NCI-H345 (cell line): ENCODE data around the gene TEF.
A peak's percentile ranks its signal among the peaks of the same experiment; 100 is the strongest.

Experiments used
- DNase-seq: peaks from one replicate; lab custom pipeline; 2025; lab: John Stamatoyannopoulos, UW

TEF gene

DNA sequence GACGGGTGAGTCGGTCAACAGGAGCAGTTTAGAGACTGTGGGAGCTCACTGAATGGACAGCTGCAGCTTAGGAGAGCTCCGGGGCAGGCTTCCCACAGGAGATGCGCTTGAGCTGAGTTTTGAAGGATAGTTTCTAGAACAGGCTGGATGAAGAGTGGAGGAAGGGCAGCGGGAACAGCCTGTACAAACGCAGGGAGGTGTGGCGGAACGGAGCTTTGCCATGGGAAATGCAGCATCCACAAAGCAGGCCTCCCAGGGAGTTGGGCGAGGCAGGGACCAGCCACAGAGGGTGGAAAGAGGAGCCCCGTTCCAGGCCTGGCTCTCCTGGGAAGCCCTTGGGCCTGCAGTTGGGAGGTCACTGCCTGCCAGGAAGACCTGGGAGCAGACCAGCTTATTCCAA lies 26.8 kb upstream of the TEF start:
- no peak for DNase-seq

DNA sequence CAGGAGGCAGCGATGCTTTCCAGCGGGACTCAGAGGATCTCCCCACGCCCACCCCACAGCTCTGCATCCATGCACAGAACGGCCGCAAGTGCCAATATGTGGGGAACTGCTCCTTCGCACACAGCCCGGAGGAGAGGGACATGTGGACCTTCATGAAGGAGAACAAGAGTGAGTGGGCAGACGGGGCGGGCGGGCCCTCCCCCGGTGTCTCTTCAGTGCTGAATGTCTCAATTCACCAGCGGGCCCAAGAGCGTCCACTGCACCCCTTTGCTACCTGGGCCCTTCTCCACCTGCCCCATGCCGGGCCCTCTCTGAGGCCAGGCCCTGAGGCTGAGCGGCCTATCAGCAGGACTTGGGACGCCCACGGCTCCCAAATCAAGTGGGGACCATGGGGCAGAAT lies 25.8 kb upstream of the TEF start:
- no peak for DNase-seq

DNA sequence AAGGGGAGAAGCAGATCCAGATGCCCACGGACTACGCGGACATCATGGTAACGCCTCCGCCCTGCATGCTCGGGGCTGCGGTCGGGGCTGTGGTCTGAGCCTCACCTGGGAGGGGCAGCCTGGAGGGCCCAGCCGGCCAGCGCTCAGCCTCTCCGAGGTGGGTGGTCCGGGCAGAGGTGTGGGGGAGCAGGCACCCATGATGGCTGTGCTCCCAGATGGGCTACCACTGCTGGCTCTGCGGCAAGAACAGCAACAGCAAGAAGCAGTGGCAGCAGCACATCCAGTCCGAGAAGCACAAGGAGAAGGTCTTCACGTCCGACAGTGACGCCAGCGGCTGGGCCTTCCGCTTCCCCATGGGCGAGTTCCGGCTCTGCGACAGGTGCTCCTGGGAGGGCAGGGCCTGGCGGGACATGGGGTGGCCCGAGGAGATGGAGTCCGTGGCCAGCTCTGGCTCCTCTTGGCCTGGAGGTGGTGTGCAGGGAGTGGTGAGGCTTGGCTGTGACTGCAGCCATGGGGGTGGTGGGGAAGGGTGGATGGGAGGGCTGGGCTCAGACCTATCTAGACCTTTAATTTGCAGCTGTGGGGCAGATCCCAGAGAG lies 25.2 kb upstream of the TEF start:
- DNase-seq = no peak

DNA sequence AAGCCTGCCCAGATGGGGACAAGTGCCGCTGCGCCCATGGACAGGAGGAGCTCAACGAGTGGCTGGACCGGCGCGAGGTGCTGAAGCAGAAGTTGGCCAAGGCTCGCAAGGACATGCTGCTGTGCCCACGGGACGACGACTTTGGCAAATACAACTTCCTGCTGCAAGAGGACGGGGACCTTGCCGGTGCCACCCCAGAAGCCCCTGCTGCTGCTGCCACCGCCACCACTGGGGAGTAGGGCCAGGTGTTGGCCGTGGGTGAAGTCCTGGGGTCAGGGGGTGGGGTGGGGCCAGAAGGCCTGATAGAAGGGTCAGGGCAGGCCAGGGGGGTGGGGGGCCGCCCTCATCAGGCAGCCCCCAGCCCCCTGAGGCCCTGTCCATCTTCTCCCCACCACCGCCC lies 24.6 kb upstream of the TEF start:
- no peak for DNase-seq

DNA sequence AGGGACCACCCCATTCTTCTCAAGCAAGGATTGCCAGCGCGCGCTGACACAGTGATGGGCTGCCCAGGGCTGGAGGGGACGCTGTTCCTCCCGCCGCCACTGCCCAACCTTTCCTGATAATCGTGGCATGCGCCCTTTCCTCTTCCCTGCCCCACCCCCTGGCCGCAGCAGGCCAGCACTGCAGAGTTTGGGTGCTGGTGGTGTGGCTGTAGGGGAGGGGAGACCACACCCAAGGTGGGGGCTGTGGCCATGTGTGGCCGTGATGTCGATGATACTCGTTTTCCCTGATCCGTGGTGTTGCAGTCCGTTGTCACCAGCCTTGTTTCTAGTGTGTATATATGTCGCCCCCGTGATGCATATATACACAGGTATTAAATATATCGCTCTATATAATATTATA lies 22.8 kb upstream of the TEF start:
- no peak for DNase-seq

DNA sequence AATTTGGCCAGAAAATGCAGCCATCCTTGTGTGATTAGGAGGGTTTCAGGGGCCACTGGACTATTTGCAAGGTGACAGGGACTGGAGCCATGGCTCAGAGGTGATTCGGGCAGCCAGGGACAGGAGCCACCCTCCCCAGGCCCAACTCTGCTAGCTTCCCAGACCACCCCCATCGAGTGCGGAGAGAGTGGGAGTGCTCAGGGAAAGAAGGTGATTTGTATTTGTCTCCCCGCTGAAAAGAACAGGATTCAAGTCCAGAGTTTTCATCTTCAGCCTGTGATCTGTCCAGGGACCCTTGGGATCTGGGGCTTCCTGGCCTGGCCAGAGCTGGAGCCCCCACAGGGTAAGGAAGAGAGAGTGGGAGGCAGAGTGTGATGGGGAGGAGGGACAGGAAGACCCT lies 22.4 kb upstream of the TEF start:
- no peak for DNase-seq

DNA sequence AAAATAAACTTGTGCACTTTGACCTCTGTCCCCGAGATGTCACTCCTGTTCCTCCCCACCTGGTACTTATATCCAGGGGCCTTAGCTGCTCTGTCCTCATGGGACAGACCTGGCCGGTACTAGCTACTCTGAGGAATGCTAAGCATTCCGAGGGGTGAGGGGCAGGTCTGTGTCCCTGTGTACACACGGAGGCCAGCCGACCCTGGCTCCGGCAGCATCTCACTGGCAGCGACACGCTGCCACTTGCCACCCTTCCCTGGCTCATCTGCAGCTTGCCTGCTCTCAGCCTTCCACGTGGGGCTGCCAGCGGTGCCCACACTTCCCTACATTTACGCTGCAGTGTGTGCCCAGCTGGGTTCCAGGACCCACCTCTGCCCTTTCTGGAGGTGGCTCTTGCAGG lies 21.6 kb upstream of the TEF start:
- DNase-seq = no peak

DNA sequence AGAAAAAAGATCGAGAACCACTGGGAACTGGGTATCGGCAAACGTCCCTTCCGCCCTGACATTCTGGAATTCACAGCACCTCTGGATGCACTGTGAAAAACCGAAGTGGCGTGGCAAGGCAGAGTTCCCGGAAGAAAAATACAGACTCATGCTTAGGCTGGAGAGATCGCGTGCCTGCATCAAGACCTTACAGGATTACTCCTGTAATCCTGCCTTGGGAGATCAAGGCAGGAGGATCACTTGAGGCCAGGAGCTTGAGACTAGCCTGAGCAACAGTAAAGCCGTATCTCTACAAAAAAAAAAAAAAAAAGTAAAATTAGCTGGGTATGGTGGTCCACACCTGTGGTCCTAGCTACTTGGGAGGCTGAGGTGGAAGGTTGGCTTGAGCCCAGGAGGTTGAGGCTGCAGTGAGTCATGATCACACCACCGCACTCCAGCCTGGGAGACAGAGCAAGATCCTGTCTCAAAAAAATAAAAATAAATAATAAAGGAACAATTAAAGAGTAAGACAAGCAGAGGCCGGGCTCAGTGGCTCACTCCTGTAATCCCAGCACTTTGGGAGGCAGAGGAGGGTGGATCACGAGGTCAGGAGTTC lies 19.9 kb upstream of the TEF start:
- no peak for DNase-seq

DNA sequence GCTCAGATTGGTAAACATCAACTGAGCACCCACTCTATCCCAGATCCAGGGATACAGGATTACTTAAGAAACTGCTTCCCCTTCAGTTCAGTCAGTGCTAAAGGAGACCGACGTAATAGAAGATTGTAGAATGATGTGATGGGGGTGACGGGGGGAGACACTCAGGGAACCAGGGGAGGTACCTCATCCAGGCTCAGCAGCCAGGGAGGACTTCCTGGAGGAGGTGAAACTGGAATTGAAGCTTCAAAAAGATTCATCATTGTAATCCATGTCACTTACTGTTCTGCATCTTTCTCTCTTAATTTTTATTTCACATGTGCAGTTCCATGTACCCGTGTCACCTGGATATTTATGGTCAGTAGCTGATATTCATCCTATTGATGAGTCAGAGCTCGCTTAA lies 19.1 kb upstream of the TEF start:
- DNase-seq = no peak

DNA sequence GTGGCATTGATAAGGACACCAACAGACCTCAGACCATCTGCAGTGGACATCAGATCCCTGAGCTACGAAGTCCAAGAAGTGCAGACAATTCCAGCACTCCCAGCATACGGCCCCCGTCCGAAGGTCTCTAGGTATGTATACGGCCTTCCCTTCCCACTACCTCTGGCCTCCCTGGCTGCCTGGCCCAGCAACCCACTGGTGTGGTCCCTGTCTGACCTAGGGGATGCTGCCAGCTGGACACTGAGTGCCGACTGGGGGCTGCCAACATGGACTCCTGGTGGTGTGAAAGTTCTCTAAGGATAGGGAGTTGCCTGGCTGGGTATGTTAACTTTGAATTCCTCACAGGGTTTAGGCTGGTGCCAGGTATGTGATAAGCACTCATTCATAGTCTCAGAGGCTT lies 17.5 kb upstream of the TEF start:
- no peak for DNase-seq

DNA sequence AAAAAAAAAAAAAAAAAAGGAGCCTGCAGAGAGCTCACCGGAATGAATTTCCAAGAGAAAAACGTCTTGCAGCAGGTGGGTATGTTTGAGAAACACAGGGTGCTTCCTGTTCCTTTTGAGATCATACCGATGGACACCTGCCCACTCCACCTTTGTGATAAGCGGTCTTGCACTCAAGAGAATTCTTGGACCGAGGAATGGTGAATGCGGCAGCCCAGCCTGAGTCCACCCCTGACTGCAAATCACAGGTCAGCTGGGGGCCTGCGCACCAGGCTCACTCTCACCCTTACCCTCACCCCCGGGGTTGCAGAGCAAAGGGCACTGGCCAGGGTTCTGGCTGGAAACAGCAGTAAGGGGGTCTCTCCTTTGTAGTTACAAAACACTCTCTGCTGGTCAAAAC lies 16.8 kb upstream of the TEF start:
- no peak for DNase-seq

DNA sequence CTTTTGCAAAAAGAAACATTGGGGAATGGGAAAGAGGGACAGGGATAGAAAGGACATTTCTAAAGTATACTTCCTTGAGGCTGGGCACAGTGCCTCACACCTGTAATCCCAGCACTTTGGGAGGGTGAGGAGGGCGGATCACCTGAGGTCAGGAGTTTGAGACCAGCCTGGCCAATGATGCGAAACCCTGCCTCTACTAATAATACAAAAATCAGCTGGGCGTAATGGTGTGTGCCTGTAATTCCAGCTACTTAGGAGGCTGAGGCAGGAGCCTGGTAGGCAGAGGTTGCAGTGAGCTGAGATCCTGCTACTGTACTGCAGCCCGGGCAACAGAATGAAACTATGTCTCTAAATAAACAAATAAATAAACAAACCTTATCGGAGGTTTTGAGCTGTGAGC lies 16.3 kb upstream of the TEF start:
- DNase-seq = no peak

DNA sequence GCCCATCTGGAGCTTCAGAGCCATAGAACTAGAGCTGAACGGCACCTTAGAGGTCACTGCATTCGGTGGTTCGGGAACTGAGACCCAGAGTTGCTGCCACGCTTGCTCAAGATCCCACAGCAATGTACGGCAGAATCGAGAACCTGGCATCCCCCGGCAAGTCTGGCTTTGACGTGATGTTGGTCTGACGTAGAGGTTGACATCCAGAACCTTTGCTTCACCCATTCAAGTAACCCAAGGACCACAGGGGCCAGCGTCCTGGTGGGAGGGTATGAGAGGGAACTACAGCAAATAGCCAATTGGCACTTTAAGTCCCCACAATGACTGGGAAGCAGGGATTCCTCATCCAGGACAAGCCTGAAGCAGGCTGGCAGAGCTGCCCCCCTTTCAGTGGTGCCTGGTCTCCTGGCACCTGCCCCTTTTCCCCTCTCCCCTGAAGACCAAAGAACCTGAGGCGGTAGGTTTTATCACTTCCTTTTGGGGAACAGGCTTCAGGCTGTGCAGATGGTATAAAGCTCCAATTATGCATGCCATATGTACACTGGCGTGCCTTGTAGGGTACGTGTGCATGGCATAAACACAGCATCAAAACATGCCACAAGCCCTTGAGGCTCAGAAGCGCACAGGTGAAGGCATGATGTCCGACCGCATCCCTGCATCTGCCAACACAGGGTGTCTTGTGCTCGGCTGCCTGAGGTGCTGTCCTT lies 15.3 kb upstream of the TEF start:
- DNase-seq = no peak

DNA sequence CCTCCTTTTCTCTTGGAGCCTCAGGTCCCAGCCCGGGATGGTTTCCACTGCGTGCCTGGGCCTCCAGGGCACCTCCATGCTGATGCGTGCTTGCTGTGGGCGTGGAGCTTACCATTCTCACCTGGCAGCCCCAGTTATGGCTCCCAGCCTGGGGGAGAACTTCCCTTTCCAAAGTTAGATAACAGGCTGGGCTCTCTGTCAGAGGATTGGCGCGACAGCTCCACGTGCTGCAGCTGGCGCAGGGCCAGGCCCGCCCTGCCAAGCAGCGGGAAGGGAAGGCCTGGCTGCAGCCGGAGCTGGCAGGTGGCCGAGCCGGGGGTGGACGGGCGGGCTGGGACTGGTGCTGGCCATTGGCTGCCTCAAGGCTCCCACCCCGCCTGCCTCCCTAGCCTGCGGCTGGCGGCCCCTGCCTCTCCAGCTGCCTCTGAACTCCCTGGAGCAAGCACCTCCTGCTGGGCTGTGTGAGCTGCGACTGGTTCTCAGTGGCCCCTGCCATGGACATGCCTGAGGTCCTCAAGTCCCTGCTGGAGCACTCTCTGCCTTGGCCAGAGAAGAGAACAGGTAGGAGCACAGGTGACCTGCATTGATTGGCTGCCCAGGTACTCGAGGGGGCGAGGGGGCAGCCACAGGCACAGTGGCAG lies 14.6 kb upstream of the TEF start:
- peak; percentile 89 for DNase-seq

DNA sequence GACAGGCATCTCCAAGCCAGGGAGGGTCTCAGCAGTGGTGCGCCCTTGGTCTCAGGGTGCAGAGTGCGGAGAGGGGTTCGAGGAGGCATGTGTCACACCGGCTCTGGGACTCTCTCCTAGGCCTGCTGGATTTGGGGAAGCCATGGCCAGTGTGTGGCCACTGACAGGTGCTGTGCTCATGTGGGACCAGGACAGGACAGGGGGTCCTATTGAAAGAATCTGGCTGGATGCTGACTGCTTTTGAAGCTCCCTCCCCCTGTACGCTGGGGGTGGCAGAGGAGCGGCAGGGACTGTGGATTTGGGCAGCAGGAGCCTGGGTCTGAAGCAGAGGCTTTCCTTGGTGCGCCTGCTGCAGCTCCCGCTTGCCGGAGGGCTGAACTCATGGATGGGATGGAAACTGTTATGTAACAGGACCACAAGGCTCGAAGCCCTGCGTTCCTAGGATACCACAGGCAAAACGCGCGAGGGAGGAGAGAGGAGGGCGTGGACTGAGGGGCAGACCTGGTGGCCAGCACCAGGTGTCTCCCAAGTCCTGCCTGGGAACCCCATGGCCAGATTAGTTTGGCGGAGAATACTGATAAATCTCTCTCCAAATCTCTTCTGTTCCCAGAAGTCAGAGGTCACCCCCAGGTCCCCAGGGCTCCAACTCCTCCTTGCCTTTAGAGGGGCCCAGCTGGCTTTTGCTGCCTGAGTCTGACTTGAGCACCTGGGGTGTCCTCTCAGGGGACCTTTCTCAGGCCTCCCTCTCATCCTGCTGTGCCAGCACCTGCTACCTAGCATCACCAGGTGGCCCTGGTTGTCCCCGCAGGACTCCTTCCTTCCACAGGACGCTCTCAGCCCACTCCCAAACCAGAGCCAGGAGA lies 13.8 kb upstream of the TEF start:
- no peak for DNase-seq

DNA sequence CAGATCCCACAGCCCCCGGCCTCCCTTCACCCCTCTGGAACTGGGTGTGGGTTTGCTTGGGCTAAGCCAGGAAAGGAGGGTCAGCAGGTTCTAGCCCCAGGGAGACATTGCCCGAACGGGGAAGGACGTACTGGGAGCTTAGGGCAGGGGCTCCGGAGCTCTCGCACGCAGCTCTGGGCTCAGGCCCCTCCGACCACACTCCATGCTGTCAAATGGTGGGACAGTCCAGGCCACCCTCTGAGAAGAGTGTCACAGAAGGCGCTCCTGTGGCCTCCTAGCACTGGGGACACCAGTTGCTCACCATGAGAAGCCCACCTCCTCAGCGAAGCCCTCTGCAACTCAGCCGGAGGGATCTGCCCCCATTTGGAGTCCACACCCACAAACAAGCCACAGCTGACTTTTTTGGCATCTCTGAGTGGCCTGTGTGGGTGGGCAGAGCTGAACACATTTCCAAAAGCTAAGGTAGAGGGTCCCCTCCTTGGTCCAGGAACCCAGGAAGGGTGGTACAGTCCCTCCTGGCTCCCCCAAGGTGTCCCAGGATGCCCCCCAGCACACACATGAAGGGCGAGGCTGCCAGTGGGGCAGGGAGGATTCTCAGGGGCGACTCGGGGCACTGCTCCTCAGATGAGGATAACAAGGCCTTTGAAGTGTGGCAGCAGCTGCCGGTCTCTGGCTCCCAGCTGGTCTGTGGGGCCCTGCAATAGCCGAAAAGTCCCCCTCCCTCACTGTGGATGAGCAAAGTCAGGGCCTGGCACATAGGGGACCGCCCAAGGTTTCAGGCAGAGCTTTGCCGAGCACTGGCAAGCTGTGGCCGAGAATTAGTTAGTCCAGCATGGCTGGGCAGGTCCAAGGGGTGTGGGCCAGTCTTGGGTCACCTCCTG lies 13.0 kb upstream of the TEF start:
- no peak for DNase-seq

DNA sequence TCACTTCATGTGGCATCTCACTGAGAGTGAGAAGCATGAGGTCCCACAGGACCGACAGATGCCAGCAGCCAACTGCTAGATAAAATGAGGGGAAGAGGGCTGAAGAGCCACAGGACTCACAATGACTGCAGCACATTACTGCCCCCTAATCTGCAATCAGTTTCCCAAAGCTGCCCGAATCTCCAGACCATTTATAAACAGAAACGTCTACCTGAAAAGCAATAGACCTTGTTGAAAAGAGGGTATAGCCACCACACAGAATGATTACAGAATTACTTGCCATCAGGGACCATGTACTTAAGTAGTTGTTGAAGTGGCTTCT lies 12.4 kb upstream of the TEF start:
- no peak for DNase-seq

DNA sequence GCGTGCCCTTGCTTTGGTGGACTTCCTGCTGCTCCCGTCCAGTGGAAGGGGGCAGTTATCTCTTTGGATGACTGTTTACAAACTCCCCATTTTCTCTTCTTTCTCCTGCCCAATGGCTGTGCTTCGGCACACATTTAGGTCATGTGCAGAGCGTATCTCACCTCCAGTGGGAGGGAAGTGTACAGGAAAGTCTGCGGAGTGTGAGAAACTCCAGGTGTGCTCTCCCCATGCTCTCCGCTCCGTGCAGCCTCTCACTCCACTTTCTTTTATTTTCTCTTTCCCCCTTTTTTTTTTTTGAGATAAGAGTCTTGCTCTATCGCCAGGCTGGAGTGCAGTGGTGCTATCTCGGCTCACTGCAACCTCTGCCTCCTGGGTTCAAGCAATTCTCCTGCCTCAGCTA lies 11.9 kb upstream of the TEF start:
- peak; percentile 42 for DNase-seq

DNA sequence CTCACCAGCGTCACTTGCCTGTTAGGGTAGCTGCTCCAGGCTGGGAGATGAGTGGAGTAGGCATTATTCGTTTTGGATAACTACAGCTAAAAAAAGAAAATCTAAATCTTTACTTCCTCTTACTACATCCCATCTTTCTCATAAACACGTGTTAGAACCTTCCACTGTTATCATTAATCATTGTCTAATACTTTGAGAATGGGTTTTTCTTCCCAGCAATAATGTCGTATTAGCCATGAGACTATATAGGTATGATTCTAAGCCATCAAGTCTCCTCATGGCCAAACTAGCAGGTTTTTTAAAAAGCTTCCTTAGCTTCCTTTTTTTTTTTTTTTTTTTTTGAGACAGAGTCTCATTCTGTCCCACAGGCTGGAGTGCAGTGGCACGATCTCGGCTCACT lies 3.9 kb upstream of the TEF start:
- no peak for DNase-seq

DNA sequence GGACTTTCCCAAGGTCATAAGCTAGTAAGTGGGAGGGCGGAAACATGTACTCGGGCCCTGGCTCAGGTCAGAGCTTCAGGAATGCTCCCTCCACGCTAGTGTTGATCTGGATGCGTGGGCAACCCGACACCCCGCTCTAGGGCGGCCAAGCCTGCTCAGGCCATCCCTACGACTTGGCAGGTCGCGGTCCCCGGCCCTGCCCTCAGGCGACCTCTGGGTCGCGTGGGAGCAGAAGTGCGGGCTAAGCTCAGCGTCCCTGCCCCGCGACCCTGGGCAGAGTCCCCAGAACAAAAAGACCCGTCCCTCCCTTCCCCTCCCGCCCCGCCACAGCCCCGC lies 781 bp upstream of the TEF start:
- DNase-seq = no peak

DNA sequence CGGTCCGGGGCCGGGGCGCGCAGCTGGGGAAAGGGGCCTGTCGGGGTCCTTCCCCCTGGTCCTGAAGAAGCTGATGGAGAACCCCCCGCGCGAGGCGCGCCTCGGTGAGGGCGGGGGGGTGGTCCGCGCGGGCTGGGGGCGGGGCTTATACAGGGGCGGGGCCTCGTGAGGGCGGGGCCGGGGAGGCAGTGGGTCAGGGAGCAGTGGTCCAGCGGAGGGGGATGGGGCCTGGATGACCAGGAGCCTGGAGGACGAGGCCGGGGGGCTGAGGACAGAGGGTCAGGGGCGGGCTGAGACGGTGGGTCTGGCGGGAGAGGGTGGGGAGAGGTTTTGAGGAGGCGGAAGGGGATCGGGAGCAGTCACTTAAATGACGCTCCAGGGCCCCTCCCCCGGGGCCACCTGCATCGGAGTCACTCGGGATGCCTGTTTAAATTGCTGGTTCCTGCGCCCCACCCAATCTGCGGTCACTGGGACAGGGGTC lies 396 bp downstream of the TEF start:
- DNase-seq = peak; percentile 24

DNA sequence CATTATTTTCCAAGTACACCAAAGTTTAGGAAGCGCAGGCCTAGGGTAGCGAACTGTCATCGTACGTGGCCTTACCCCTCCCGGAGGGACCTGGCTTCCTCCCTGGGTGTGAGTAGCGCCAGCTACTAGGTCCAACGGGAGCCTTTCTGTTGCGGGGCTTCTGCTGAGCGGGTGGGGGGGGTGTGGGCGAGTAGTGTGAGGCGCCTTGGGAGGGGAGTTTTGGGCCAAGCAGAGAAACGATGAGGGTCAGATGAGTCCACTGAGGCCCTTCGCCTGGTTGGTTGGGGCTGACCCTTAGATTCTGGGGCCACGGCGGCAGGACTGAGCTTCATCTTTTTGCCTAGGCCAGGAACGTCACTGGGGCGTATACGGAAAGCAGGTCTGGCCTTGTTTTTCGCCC lies 868 bp downstream of the TEF start:
- DNase-seq = no peak
